ENCODE measurements around the gene TCEANC2.

Gene TCEANC2

DNA sequence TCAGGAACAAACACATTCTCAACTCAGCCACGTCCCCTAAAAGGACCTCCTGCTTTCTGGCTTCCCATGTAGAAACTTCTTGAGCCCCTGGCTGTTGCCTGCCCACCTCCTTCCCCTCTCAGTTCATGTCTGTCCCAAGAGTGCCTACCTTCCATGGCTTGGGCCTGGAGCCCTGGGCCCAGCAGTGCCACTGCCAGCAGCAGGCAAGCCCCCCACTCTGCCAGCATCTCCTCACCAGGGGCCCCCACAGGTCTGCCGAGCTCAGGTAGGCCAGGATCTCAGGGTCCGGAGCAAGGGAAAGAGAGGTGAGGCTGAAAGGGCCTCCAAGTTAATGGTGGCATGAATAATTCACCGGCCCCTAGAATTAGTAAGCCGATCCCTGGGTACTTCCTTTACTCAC lies 99.3 kb downstream of the TCEANC2 start, which contains the start of gene CDCP2 (continued):
- TF ChIP-seq TCF4 (CRISPR knock-in tag; IDR thresholded peaks at IDR 0.05; ENCODE audit: borderline replicate concordance), result no peak
- no peak for TF ChIP-seq ZFP3 (CRISPR knock-in tag; IDR thresholded peaks at IDR 0.05)
- TF ChIP-seq OSR1 (CRISPR knock-in tag; IDR thresholded peaks at IDR 0.05), result no peak
- TF ChIP-seq ESRRG (CRISPR knock-in tag; IDR thresholded peaks at IDR 0.05), result no peak
- no peak for TF ChIP-seq ISL1 (CRISPR knock-in tag; IDR thresholded peaks at IDR 0.05)

DNA sequence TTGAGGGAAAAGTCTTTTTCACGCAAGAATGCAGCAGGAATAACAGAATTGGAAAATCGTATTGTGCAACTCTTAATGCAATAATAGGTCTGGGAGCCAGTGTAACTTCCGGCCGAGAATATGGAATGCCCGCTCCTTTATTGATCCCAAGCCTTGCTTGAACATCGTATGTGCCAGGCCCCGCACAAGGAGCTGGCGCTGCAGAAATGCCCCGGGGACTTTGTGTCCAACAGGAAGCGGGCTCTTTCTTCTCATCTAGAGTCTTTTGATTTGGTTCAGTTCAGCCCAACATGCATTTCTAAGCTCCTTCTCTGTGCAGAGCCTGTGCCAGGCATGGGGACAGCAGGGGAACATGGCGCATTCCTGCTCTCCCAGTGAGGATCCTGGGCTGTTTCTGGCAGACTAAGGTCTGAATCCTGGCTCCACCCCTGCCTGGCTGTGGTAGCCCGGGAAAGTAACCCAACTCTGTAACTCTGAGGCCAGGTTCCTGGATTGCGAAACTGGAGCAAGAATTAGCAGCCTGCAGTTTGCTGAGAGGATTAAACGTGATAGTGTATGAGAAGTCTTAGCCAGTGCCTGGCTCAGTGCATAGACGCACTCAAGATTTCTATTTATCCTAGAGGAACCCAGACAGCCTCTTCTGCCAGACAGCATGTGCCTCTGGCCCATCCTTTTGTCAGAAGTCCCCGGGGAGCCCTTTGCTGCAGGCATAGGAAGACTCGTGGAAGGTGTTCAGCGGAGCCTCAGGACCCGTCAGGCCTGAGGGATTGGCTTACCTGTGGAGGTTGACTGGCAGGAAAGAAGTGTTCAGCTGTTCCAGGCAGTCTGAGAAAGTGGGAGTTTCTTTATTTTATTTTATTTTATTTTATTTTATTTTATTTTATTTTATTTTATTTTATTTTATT lies 100.4 kb downstream of the TCEANC2 start:
- ATAC-seq, result peak; percentile 76
- TF ChIP-seq ARNTL (CRISPR knock-in tag; IDR thresholded peaks at IDR 0.05; ENCODE audit: borderline replicate concordance, low read depth) (no peak), OSR1 (CRISPR knock-in tag; IDR thresholded peaks at IDR 0.05) (no peak), ZC3H10 (CRISPR knock-in tag; IDR thresholded peaks at IDR 0.05) (no peak), PPARA (CRISPR knock-in tag; IDR thresholded peaks at IDR 0.05; ENCODE audit: borderline replicate concordance) (no peak), TOX (CRISPR knock-in tag; IDR thresholded peaks at IDR 0.05; ENCODE audit: borderline replicate concordance) (no peak), SNAI2 (CRISPR knock-in tag; IDR thresholded peaks at IDR 0.05) (no peak)
- TF ChIP-seq, protein P1, sequence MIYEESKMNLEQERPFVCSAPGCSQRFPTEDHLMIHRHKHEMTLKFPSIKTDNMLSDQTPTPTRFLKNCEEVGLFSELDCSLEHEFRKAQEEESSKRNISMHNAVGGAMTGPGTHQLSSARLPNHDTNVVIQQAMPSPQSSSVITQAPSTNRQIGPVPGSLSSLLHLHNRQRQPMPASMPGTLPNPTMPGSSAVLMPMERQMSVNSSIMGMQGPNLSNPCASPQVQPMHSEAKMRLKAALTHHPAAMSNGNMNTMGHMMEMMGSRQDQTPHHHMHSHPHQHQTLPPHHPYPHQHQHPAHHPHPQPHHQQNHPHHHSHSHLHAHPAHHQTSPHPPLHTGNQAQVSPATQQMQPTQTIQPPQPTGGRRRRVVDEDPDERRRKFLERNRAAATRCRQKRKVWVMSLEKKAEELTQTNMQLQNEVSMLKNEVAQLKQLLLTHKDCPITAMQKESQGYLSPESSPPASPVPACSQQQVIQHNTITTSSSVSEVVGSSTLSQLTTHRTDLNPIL (CRISPR knock-in tag; IDR thresholded peaks at IDR 0.05; ENCODE audit: low read depth), result no peak

Measured in SK-N-SH treated with all-trans-retinoic acid at 6 μM for 48 hours (cell line).